Fibroblast of lung (primary cell): ENCODE data around the gene BLACAT1. TPM values are rescaled to one million over a fixed set of nuclear protein-coding genes. Genes with fewer than 3 reads are reported as not detected.
"Not testable (repeated sequence)": the region's sequence is repeated elsewhere in the genome, so short reads cannot be mapped to it uniquely, and the experiment has no call there.

Experiments used
- DNase-seq, 2 donors: peaks; one replicate each; pipeline versions ENCODE4 v3.0.0 to v3.0.0-alpha.2; 2010; ENCODE audit warnings: low read depth in 2 of 2
- H2AFZ ChIP-seq: 2 replicates; pipeline ENCODE4 v1.5.1; 2012; ENCODE audit warnings: low read length, control low read depth, inconsistent platforms
- H3K27ac ChIP-seq: 2 replicates; pipeline ENCODE4 v1.5.1; 2011; ENCODE audit warnings: low read length, control low read depth; ENCODE audit not compliant: insufficient read depth
- H3K27me3 ChIP-seq: 2 replicates; pipeline ENCODE4 v1.5.1; 2011; ENCODE audit warnings: mild to moderate bottlenecking, low read length; ENCODE audit not compliant: control insufficient read depth, insufficient read depth
- H3K36me3 ChIP-seq: 2 replicates; pipeline ENCODE4 v1.5.1; 2011; ENCODE audit warnings: low read length; ENCODE audit not compliant: control insufficient read depth, insufficient read depth
- H3K4me1 ChIP-seq: 2 replicates; pipeline ENCODE4 v1.5.1; 2011; ENCODE audit warnings: low read length; ENCODE audit not compliant: control insufficient read depth, insufficient read depth; ENCODE audit errors: extremely low read depth
- H3K4me2 ChIP-seq: 2 replicates; pipeline ENCODE4 v1.5.1; 2011; ENCODE audit warnings: low read length, control low read depth; ENCODE audit not compliant: insufficient read depth; ENCODE audit errors: extremely low read depth
- H3K4me3 ChIP-seq, 4 experiments: fragments of 200-600 bp in 1 of 4; sonication (generic) in 1 of 4; replicated peaks in 1 of 4; 2 replicates each; pipeline ENCODE4 v1.5.1; 2011 to 2016; ENCODE audit warnings: low read length in 4 of 4, low read depth in 3 of 4, mild to moderate bottlenecking in 3 of 4, control low read depth in 2 of 4, inconsistent platforms in 1 of 4, mixed read lengths in 1 of 4; ENCODE audit not compliant: insufficient read depth in 1 of 4; ENCODE audit errors: control extremely low read depth in 1 of 4
- H3K79me2 ChIP-seq: 2 replicates; pipeline ENCODE4 v1.5.1; 2012; ENCODE audit warnings: mild to moderate bottlenecking, low read length, inconsistent platforms; ENCODE audit not compliant: control insufficient read depth, insufficient read depth
- H3K9ac ChIP-seq: 2 replicates; pipeline ENCODE4 v1.5.1; 2011; ENCODE audit warnings: mild to moderate bottlenecking, low read length, control low read depth; ENCODE audit not compliant: insufficient read depth
- H3K9me3 ChIP-seq: 2 replicates; pipeline ENCODE4 v1.5.1; 2012; ENCODE audit warnings: low read depth, low read length; ENCODE audit not compliant: control insufficient read depth, insufficient read depth
- H4K20me1 ChIP-seq: 2 replicates; pipeline ENCODE4 v1.5.1; 2011; ENCODE audit warnings: low read length; ENCODE audit not compliant: control insufficient read depth, insufficient read depth; ENCODE audit errors: extremely low read depth
- EZH2 ChIP-seq: IDR thresholded peaks from 2 replicates; pipeline ENCODE4 v1.5.1; 2012; ENCODE audit warnings: low read length, control low read depth, mild to moderate bottlenecking; ENCODE audit errors: missing control alignments
- polyA plus RNA-seq, 2 donors: library from polyadenylated mRNA; depleted of rRNA in 1 of 2; stranded (reverse) in 1 of 2; unstranded in 1 of 2; fragments of >200 nt; gene quantifications; 2 replicates each; pipeline ENCODE4 v1.2.1, GENCODE V29; 2011 to 2012; ENCODE audit warnings: missing spikeins in 1 of 2
- total RNA-seq: library from RNA; depleted of rRNA; stranded (reverse); fragments of >200 nt; gene quantifications from 2 replicates; pipeline ENCODE4 v1.2.1, GENCODE V29; 2014
- TF ChIP-seq, protein P1 (sequence below), 2 donors: IDR thresholded peaks in 1 of 2; conservative IDR thresholded peaks in 1 of 2; 1 replicate in 1 of 2; 2 replicates in 1 of 2; pipeline ENCODE4 v1.5.1; 2011 to 2012; ENCODE audit warnings: low read length in 2 of 2, control low read depth in 1 of 2, inconsistent platforms in 1 of 2, low read depth in 1 of 2, mild to moderate bottlenecking in 1 of 2

The BLACAT1 gene
- total and polyA plus RNA-seq, 2 donors (not counting 1 experiment from before 2014, with no cell fraction given): not detected

DNA sequence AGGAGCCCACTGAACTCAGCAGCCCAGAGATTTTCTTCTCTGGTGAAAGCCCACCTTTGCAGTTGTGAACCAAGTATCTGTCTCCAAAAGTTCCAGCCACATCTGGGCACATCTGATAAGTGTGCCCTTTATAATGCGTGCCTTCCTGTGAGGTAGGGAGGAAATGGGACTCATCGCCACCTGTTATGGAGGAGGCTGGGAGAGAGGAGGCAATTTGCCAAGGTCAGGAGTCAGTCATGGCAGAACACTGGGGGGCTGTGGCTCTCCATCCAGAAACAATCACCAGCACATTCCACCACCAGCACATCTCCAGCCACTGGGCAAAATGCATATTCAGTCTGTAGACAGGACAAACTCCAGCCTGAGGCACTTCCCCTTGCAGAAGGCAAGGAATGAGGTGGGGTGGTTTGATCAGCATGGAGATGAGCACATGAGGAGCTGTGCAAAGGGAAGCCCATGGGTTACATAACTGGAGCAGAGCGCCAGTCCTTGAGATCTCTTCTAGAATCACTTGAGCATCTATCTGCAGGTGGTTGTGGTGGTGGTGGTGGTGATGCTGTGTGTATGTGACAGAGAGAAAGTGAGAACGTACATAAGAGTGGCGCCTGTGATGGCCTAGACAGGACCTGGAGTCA, 19.0 kb downstream of the BLACAT1 start:
- H3K4me2 ChIP-seq: no peak overlapping the region
- H3K36me3 ChIP-seq: no peaks in the 10 kb centered on the region
- H2AFZ ChIP-seq: no peak overlapping the region
- H3K4me3 ChIP-seq: no peak overlapping the region
- no peaks in the 10 kb centered on the region for H3K4me1 ChIP-seq
- no peaks in the 10 kb centered on the region for H3K79me2 ChIP-seq
- DNase-seq: no peak
- no peaks in the 10 kb centered on the region for H4K20me1 ChIP-seq
- no peak for TF ChIP-seq EZH2
- TF ChIP-seq, protein P1, sequence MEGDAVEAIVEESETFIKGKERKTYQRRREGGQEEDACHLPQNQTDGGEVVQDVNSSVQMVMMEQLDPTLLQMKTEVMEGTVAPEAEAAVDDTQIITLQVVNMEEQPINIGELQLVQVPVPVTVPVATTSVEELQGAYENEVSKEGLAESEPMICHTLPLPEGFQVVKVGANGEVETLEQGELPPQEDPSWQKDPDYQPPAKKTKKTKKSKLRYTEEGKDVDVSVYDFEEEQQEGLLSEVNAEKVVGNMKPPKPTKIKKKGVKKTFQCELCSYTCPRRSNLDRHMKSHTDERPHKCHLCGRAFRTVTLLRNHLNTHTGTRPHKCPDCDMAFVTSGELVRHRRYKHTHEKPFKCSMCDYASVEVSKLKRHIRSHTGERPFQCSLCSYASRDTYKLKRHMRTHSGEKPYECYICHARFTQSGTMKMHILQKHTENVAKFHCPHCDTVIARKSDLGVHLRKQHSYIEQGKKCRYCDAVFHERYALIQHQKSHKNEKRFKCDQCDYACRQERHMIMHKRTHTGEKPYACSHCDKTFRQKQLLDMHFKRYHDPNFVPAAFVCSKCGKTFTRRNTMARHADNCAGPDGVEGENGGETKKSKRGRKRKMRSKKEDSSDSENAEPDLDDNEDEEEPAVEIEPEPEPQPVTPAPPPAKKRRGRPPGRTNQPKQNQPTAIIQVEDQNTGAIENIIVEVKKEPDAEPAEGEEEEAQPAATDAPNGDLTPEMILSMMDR (conservative IDR thresholded peaks at IDR 0.05 in 1 of 2, IDR thresholded peaks at IDR 0.05 in 1 of 2; ENCODE audit: low read depth in 1 of 2, low read length in 2 of 2): no peak
- H3K9ac ChIP-seq: no peak overlapping the region
- H3K27ac ChIP-seq: no peak overlapping the region
- H3K9me3 ChIP-seq: no peaks in the 10 kb centered on the region
- H3K27me3 ChIP-seq: peaks cover 33% of the 10 kb centered on the region

DNA sequence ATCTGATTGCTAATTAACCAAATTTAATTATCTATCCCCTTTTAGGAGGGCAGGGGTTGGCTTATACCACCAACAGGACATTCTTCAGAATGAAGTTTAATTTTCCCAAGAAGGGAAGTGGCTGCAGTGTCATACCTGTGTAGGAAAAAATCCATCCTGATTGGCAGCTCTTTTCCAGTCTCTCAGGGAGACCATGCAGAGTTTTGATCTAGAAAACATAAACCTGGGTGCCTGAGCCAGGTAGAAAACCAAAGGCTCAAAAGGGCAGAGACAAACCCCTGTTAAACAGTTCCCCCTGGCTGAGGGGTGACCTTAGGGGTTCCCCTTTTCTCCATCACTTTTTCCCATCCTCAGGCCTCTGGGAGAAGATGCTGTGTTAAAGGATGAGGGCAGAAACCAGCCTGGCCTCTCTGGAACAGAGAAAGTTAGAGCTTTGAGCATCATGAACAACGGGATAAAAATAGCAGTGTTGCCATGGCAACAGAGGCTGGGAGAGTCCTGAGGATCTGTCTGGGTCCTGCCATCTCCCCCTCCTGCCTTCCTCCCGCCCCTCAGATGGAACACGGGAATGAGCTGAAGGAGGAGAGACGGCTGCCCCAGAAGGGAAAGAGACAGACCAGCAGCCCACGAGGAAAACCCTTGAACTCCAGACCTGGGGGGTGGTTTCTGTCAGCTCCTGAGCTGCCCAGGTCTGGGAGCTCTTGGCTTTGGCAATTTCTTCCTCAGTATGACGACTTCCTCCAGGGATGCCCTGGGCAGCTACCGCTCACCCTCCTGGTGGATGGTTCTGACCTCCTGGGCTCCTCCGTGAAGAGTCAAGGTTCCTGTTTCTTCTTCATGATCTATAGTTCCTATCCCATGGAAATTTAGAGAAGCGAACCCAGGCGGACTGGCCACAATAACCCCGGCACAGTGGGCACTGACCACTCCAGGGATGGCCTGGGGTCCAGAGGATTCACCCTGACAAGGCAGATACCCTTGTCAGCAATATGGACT, 20.0 kb downstream of the BLACAT1 start:
- Histone ChIP-seq H3K9me3 (no peaks in the 10 kb centered on the region), H3K4me3 (no peak overlapping the region), H4K20me1 (no peaks in the 10 kb centered on the region), H3K27ac (no peak overlapping the region), H3K36me3 (no peaks in the 10 kb centered on the region), H3K4me1 (no peaks in the 10 kb centered on the region), H3K9ac (no peak overlapping the region), H3K27me3 (peaks cover 33% of the 10 kb centered on the region), H2AFZ (no peak overlapping the region), H3K79me2 (no peaks in the 10 kb centered on the region), H3K4me2 (no peak overlapping the region)
- DNase-seq: no peak
- no peak for TF ChIP-seq EZH2
- TF ChIP-seq, protein P1 (conservative IDR thresholded peaks at IDR 0.05 in 1 of 2, IDR thresholded peaks at IDR 0.05 in 1 of 2; ENCODE audit: low read depth in 1 of 2, low read length in 2 of 2): no peak

- no peaks in the 10 kb centered on the region for H3K79me2 ChIP-seq
- no peaks in the 10 kb centered on the region for H3K36me3 ChIP-seq
- H3K27ac ChIP-seq: no peak overlapping the region
- H3K4me1 ChIP-seq: no peaks in the 10 kb centered on the region
- TF ChIP-seq, protein P1 (conservative IDR thresholded peaks at IDR 0.05 in 1 of 2, IDR thresholded peaks at IDR 0.05 in 1 of 2; ENCODE audit: low read depth in 1 of 2, low read length in 2 of 2): no peak
- no peak for TF ChIP-seq EZH2
- H4K20me1 ChIP-seq: no peaks in the 10 kb centered on the region
- H3K9me3 ChIP-seq: no peaks in the 10 kb centered on the region
- DNase-seq: no peak
- no peak overlapping the region for H2AFZ ChIP-seq
- H3K27me3 ChIP-seq: peaks cover 30% of the 10 kb centered on the region
- no peak overlapping the region for H3K4me3 ChIP-seq
- no peak overlapping the region for H3K9ac ChIP-seq
- no peak overlapping the region for H3K4me2 ChIP-seq
Observed at GRCh38 chr1:205434738-205435137, 21.1 kb downstream of the BLACAT1 start.

GRCh38 chr1:205432692-205433091, 23.2 kb downstream of the BLACAT1 start:
- not testable (repeated sequence) for H3K9me3 ChIP-seq, H3K4me2 ChIP-seq, DNase-seq, H2AFZ ChIP-seq, H3K4me3 ChIP-seq, H3K79me2 ChIP-seq, H3K4me1 ChIP-seq, H3K9ac ChIP-seq, H3K27ac ChIP-seq, H3K36me3 ChIP-seq, H4K20me1 ChIP-seq
- H3K27me3 ChIP-seq: peaks cover 24% of the 10 kb centered on the region
